Measurements from ENCODE around the gene USP22. TPM values are rescaled to one million over a fixed set of nuclear protein-coding genes. Genes with fewer than 3 reads are reported as not detected.

The USP22 gene
- total and polyA plus RNA-seq, 2 of the 4 experiments (the other 2 are of a cell fraction): 161 to 319 TPM

GRCh38 chr17:20982589-20983358 lies 60.0 kb downstream of the USP22 start:
- Histone ChIP-seq H3K4me2 (ENCODE audit: low read depth, low read length) (no peak overlapping the region), H2BK120ac (ENCODE audit: low read depth, low read length) (no peak overlapping the region), H4K20me1 (ENCODE audit: insufficient read depth, low read length) (no peaks in the 10 kb centered on the region), H3K27me3 (ENCODE audit: control insufficient read depth, insufficient read depth, low read length) (peaks cover 18% of the 10 kb centered on the region), H3K14ac (replicated peaks; ENCODE audit: low read depth, low read length) (no peak overlapping the region), H3K18ac (ENCODE audit: low read depth, low read length) (no peak overlapping the region), H3K4ac (ENCODE audit: low read depth, low read length) (no peak overlapping the region), H2BK5ac (ENCODE audit: low read depth, low read length, poor library complexity, severe bottlenecking) (no peak overlapping the region), H3K56ac (ENCODE audit: extremely low read depth, insufficient read depth, low read length) (no peak overlapping the region), H2AK9ac (replicated peaks; ENCODE audit: low read depth, low read length, poor library complexity) (no peak overlapping the region), H4K8ac (ENCODE audit: low read depth in 2 of 2, low read length in 2 of 2) (no peak overlapping the region), H3K4me1 (ENCODE audit: control insufficient read depth, insufficient read depth, low read length) (no peaks in the 10 kb centered on the region), H3K9me1 (ENCODE audit: insufficient read depth, low read length) (no peaks in the 10 kb centered on the region), H4K91ac (ENCODE audit: insufficient read depth, low read depth, low read length) (no peak overlapping the region), H3K79me1 (ENCODE audit: low read depth in 1 of 2, low read length in 2 of 2) (no peaks in the 10 kb centered on the region), H2BK20ac (ENCODE audit: low read depth, low read length) (no peak overlapping the region), H4K5ac (ENCODE audit: low read depth, low read length) (no peak overlapping the region), H3K27ac (ENCODE audit: insufficient read depth, low read length) (no peak overlapping the region), H2BK15ac (ENCODE audit: low read depth, low read length) (no peak overlapping the region), H3K9me3 (ENCODE audit: control insufficient read depth, insufficient read depth, low read length) (no peaks in the 10 kb centered on the region), H3K4me3 (ENCODE audit: insufficient read depth, low read depth, low read length) (no peak overlapping the region), H3K23ac (ENCODE audit: low read depth, low read length) (no peak overlapping the region), H3K36me3 (ENCODE audit: control insufficient read depth, insufficient read depth, low read length) (no peaks in the 10 kb centered on the region), H3K9ac (ENCODE audit: low read depth, low read length) (no peak overlapping the region), H2AFZ (replicated peaks; ENCODE audit: low read length, poor library complexity) (no peak overlapping the region), H2AK5ac (ENCODE audit: low read depth, low read length) (no peak overlapping the region)
- DNase-seq (no peak), ATAC-seq (ENCODE audit: low read depth) (no peak)
- ChIA-PET CTCF (no interaction called here), POLR2A (ENCODE audit: unreplicated experiment) (no interaction called here)
- in situ Hi-C loops (cut with MboI; ENCODE audit: low sequenced_read_pairs) (no loop called here), dilution Hi-C loops (cut with HindIII; ENCODE audit: low sequenced_read_pairs, unreplicated experiment) (no loop called here), intact Hi-C loops (cut with micrococcal nuclease) (no loop called here)
- TF ChIP-seq SMC3 (IDR thresholded peaks at IDR 0.05; ENCODE audit: low read depth, low read length): no peak
- TF ChIP-seq BHLHE40 (IDR thresholded peaks at IDR 0.05; ENCODE audit: low read depth, low read length): no peak
- TF ChIP-seq MXI1 (IDR thresholded peaks at IDR 0.05; ENCODE audit: borderline replicate concordance, low read depth, low read length): no peak
- no peak for TF ChIP-seq RCOR1 (IDR thresholded peaks at IDR 0.05; ENCODE audit: insufficient replicate concordance, low read length)
- no peak for TF ChIP-seq MAFK (IDR thresholded peaks at IDR 0.05; ENCODE audit: low read depth, low read length)
- no peak for TF ChIP-seq MAZ (IDR thresholded peaks at IDR 0.05; ENCODE audit: borderline replicate concordance, low read depth, low read length)
- TF ChIP-seq CEBPB (IDR thresholded peaks at IDR 0.05; ENCODE audit: low read depth, low read length): no peak
- no peak for TF ChIP-seq RFX5 (IDR thresholded peaks at IDR 0.05; ENCODE audit: low read depth, low read length)
- TF ChIP-seq ELK1 (IDR thresholded peaks at IDR 0.05; ENCODE audit: borderline replicate concordance, low read depth, low read length): no peak
- no peak for TF ChIP-seq CTCF (conservative IDR thresholded peaks at IDR 0.05; ENCODE audit: low read depth, low read length)
- TF ChIP-seq CHD1 (IDR thresholded peaks at IDR 0.05; ENCODE audit: low read depth, low read length): no peak
- TF ChIP-seq POLR2A (IDR thresholded peaks at IDR 0.05; ENCODE audit: low read depth, low read length): no peak
- TF ChIP-seq USF2 (IDR thresholded peaks at IDR 0.05; ENCODE audit: low read depth, low read length): no peak
- TF ChIP-seq FOS (IDR thresholded peaks at IDR 0.05; ENCODE audit: low read depth, low read length): no peak
- TF ChIP-seq RAD21 (IDR thresholded peaks at IDR 0.05; ENCODE audit: low read length): no peak
- WGBS, 2 experiments (ENCODE audit: extremely low coverage in 2 of 2, insufficient read length in 1 of 2): 67% methylated on average over 1 of the region's 17 CpGs; no CpG with 5 or more reads in 1 of the 2 experiments
- BruUV-seq (replicated peaks): no TSS peak
